ENCODE measurements around the gene CPXM1.

CPXM1 gene

DNA sequence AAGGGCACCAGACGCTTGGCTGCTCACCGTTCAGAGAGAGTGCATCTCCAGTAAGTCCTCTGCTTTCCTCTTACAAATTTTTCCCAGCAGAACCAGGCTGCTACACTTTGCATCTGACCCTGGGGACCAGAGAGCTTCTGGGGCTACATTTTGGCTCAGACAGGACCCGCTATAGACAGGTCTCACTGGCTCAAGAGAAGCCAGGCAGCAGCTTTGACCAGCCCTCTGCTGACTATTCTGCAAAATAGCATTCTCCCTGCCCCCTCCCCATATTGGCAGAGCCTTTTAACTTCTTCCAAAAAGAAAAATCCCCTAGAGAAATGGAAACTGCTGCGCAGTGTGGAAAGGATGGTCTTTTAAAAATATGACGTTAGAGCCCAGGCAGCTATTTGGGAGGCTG, 37.2 kb downstream of the CPXM1 start:
- DNase-seq (ENCODE audit: low read depth) = no peak

DNA sequence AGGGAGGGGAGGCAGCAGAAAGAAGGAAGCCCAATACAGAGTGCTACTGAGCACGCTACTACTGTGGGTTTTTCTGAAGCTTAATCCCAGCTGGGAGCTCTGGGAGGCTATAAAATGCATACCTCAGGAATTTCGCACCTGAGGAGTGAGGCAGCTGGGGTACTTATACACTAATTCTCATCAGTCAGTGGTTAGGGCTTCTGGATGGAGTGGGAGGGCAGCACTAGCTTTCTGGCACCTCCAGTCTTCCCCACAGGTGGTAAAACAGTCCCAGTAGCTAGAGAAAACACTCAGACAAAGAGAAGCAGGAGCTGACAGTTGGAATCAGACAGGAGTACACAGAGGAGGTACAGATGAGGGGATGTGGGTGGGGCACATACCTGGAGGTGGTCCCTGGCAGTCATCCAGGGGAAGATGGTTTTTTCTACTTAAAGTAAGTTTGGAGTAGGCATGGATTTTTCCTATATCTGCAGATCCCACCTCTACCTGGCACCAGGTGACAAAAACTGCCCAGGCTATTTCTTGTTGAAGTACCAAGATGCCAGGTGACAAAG, 37.8 kb downstream of the CPXM1 start:
- no peak for DNase-seq (ENCODE audit: low read depth)

GRCh38 chr20:2761885-2762284, 38.5 kb downstream of the CPXM1 start:
- no peak for DNase-seq (ENCODE audit: low read depth)

DNA sequence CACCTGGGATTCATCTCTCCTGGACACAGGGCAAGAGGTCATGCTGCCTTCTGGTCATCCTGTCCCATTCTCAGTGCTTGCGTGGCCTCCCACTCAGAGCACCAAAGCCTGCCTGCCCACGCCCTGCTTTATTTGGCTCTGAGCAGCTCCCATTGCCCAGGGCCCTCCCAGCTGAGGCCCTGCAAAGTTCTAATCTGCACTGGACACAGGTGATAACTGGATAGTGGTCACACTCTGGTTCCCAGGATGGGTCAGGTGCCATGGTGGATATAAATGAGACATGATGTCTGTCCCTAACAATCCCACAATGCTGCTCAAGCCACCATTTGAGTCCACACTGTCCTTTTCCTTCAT, 39.5 kb downstream of the CPXM1 start:
- DNase-seq (ENCODE audit: low read depth) = no peak

GRCh38 chr20:2760297-2760951, 40.0 kb downstream of the CPXM1 start:
- DNase-seq (ENCODE audit: low read depth) = no peak

- DNase-seq (ENCODE audit: low read depth) = no peak
These were observed 40.7 kb downstream of the CPXM1 start for GRCh38 chr20:2759603-2760296.

DNA sequence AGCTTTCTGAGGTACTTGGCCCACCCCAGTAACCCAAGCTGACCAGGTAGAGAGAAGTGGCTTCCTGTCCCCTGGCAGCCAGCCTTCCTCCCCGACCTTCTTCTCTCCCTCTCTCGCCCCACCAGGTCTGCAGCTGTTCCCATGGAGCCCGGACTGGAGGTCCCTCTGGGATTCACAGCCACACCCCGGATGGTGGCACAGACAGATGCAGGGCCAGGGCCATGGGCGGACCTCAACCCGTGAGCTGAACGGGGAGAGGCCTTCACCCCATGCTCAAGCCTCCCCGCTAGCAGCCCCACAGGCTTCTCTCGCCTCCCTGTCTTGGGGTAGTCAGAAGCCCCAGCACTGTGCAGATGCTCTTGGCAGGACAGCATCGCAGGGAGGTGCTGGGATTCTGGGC, 41.3 kb downstream of the CPXM1 start:
- DNase-seq (ENCODE audit: low read depth) = no peak

DNA sequence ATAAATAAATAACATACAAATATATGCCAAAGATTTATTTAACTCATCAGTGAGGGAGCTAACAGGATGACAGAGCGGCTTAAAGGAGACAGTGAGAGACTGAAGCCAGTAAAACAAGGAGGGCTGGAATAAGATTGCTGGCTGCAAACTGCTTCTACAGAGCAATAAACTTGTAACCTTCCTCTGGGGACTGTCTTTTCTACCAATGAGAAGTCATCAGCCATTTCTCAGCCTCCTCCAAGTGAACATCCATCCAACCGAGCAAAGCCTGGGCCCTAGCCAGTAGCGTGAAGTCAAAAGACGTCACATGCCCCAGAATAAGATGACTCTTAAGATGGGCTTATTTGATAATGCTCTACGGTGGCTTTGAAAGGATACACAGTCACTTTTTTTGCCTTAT, 42.5 kb downstream of the CPXM1 start:
- no peak for DNase-seq (ENCODE audit: low read depth)

DNA sequence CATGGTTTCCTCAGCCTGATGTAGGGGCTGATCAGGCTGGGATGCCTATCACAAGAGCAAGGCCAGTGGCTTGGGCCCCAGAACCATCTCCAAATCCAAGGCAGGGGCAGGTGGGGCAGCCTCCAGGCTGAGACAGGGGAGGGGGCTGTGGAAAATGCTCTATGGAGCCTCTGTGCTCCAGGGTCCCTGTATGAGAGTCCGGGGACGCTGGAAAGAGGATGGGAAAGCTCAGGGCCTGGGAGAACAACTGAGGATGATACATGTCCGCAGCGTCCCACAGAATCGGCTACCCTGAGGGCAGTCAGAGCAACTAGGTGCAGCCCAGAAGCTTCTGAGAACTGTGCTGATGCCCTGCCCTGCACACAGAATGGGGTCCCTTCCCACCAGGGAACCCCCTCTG, 43.4 kb downstream of the CPXM1 start:
- DNase-seq (ENCODE audit: low read depth) = no peak

DNA sequence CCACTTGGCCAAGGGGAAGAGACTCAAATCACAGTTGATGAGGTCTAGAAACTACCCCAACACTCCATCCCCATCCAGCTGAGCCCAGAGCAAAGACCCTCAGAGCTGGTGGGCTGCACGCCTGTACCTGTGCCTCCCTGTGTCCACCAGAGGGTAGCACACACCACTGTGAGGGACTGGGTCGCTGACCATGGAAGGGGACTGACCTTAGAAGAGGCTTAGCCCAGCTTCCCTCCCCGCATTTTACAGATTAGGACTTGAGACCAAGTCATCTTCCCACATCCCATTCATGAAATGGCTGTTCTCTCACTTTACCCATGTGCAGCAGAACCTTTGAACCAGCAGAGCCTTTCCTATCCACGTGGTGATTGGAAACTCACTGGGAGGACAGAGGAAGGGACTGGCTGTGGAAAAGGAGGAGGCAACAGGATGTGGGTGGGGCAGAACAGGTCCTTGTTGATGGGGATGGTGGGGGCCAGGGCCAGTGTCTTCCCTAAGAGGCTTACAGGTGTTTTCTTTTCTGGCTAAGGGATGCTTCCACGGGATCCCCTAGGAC, 44.3 kb downstream of the CPXM1 start:
- no peak for DNase-seq (ENCODE audit: low read depth)

DNA sequence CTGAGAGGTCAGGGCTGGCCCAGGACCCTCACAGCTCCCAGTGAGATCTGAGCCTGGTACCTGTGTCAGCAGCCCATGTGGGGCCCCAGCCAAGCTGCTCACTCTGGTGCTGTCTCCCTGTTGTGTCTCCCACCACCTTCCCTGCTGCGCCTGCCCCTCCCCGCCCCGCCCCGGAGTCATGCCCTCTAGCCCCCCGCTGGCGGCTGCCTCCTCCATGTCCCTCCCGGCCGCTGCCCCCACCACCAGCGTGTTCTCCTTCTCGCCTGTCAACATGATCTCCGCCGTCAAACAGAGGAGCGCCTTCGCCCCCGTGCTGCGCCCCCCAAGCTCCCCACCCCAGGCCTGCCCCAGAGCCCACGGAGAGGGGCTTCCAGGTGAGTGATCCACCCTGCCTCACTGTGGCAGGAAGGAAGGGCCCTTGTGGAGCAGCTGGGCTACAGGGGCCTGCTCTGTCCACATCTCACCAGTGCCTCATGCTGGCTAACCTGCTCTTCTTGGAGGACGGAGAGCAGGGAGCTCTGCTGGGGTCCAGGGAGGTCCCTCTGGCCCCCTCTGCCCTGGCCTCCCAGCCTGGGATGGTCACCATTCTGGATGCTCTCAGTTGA, 44.9 kb downstream of the CPXM1 start:
- DNase-seq (ENCODE audit: low read depth) = no peak

DNA sequence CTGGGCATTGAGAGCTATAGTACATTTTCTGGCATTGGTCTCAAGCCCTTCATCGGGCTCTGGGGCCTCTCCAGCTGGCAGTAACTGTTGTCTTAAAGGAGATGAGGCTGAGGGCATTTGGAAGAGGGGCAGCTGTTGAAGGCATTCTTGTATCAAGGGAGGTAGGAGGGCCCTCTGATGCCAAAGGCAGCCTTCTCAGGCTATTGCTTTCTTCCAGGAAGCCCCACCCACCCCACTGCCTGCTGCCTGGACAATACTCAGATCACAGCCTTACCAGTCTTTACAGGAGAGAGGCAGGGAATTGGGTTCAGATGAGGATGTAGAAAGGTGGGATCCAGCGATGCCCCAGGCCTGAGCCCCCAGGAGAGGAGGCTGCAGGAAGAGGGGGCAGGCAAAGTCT, 46.0 kb downstream of the CPXM1 start:
- no peak for DNase-seq (ENCODE audit: low read depth)

GRCh38 chr20:2753461-2754040, 46.9 kb downstream of the CPXM1 start:
- DNase-seq (ENCODE audit: low read depth) = no peak

GRCh38 chr20:2752567-2753460, 47.6 kb downstream of the CPXM1 start:
- DNase-seq (ENCODE audit: low read depth) = no peak

DNA sequence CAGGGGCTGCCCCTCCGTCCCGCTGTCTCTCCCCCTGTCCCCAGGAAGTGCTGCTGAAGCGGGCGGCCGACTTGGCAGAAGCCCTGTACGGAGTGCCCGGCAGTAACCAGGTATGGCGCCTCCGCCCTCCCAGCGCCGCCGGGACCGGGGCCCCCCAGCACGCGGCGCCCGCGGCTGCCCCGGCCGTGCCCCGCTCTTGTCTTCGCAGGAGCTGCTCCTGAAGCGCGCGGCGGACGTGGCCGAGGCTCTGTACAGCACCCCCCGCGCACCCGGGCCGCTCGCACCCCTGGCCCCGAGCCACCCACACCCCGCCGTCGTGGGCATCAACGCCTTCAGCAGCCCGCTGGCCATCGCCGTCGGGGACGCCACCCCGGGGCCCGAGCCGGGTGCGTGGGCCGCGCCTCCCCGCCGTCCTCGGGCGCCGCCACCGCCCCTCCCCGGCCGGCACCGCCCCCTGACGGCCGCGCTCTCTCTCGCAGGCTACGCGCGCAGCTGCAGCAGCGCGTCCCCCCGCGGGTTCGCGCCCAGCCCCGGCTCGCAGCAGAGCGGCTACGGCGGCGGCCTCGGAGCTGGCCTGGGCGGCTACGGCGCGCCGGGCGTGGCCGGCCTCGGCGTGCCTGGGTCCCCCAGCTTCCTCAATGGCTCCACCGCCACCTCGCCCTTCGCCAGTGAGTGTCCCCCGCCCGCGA, 48.4 kb downstream of the CPXM1 start:
- no peak for DNase-seq (ENCODE audit: low read depth)

GRCh38 chr20:2751347-2751877, 49.0 kb downstream of the CPXM1 start:
- DNase-seq (ENCODE audit: low read depth) = no peak

GRCh38 chr20:2750491-2751251, 49.8 kb downstream of the CPXM1 start:
- no peak for DNase-seq (ENCODE audit: low read depth)

- DNase-seq (ENCODE audit: low read depth) = no peak
These were observed 50.4 kb downstream of the CPXM1 start for GRCh38 chr20:2749951-2750490.

DNA sequence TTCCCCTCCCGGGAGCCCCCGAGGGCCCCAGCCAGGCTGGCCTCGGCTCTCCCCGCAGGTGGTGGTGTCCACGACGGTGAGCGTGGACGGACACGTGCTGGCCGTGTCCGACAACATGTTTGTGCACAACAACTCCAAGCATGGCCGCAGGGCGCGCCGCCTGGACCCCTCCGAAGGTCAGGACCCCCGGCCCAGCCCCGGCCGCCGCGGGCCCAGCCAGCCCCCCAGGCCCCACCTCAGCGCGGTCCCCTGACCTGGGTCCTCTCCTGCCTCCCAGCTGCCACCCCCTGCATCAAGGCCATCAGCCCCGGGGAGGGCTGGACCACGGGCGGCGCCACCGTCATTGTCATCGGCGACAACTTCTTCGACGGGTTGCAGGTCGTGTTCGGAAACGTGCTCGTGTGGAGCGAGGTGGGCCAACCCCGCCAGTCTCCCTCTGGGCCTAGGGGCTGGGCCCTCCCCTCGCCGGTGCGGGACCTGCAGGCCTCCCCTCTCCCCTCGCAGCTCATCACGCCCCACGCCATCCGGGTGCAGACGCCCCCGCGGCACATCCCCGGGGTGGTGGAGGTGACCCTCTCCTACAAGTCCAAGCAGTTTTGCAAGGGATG, 51.0 kb downstream of the CPXM1 start:
- DNase-seq (ENCODE audit: low read depth) = no peak
